ENCODE results near the gene MUC3A.
"Not testable (repeated sequence)": the region's sequence is repeated elsewhere in the genome, so short reads cannot be mapped to it uniquely, and the experiment has no call there.

The MUC3A gene

DNA sequence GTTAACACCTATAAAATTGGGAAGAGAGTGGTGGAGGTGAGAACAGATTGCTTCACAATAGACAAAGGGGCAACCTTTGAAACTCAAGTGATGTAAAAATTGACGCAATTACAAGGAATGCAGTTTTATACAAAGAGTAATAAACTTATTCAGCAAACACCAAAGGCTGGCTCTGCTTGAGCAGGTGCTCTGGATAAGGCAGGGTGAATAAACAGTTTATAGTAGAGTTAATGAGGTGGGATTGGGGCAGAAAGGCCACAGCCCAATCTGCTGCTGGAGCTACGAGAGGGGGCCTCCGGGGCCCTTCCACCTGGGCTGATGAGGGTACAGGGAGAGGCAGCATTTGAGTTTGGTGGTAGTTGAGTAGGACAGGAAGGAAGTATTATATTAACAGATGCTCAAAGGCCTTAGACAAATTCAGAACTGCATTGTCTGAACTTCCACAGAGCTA lies 26.1 kb downstream of the MUC3A start:
- no peak for DNase-seq

DNA sequence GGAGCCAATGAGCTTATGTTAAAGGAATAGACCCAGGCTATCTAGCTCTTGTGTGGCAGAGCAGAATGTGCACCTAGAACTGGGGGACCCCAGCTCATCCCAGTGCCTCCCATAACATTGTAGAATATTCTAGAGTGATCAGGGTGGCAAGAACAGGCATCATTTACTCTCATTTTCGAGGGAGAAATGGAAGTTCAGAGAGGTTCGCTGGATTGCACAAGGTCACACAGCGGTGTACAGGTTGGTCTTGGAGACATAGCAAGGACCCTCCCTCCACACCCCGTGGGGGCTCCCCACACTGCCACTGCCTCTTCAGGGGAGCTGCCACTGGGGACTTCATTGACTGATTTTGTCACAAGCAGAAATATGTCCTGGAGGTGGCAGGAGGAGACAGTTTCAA lies 29.0 kb downstream of the MUC3A start:
- no peak for DNase-seq

DNA sequence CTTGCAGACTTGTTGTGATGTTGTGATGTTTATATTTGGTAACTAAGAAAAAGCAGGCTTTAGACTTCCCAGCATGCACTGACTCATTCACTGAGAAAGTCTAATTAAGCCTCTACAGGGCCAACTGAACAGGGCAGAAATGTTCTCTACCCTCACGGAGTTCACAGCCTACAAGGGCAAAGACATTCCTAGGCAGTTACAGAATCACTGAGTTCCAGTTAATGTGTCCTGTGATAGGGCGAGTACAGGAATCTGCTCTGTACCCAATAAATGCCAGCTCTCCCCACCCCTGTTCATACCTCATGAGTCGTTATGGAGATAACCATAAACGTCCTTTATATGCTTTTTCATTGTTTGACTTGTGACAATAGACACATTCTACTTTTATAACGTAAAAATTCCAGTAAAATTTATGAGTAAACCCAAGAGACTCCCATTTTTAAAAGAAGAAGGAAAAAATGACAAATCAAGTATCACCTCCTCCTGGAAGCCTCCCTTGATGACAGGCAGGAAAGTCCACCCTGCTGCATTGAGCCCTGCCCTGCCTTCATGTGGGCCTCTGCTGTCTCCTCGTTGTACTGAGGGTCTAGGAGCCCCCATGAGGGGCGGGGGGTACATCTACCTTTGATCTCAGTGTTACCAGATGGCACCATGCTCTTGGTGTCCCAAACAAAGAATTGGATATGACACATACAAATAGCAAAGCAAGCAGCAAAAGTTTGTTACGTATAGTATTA lies 34.3 kb downstream of the MUC3A start:
- DNase-seq, result no peak

DNA sequence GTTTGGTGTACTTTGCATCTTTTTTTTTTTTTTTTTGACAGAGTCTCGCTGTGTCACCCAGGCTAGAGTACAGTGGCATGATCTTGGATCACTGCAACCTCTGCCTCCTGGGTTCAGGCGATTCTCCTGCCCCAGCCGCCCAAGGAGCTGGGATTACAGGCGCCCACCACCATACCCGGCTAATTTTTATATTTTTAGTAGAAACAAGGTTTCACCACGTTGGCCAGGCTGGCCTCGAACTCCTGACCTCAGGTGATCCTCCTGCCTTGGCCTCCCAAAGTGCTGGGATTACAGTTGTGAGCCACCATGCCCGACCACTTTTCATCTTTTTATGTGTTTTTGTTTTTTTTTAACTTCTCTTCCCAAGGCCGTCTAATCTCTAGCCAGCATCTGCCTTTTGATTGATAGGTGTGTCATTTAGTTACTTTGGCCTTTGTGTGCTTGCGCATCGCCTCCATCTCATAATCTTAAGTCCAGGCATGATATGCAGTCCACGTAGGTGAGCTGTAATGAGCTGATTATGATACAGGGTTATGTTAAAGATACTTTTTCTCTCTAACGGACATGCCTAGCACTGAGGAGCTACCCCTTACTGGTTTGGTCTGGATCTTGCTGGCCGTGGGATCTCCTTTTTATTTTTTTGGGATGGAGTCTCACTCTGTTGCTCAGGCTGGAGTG lies 35.0 kb downstream of the MUC3A start:
- not testable (repeated sequence) for DNase-seq

DNA sequence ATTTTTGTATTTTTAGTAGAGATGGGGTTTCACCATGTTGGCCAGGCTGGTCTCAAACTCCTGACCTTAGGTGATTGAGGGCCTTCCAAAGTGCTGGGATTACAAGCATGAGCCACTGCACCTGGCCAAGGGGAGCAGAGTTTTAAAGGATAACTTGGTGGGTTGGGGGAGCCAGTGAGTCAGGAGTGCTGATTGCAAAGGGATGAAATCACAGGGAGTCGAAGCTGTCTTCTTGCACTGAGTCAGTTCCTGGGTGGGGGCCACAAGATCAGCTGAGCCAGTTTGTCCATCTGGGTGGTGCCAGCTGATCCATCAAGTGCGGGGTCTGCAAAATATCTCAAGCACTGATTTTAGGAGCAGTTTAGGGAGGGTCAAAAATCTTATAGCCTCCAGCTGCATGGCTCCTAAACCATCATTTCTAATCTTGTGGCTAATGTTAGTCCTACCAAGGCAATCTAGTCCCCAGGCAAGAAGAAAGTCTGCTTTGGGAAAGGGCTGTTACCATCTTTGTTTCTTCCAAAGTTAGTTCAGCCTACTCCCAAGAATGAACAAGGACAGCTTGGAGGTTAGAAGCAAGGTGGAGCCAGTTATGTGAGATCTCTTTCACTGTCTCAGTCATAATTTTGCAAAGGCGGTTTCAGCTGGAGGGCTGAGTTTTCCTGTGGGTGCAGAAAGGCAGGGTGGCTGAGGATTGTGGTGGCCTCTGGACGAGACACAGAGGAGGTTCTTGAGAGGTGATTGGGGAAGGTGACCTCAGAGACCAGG lies 35.9 kb downstream of the MUC3A start:
- not testable (repeated sequence) for DNase-seq

DNA sequence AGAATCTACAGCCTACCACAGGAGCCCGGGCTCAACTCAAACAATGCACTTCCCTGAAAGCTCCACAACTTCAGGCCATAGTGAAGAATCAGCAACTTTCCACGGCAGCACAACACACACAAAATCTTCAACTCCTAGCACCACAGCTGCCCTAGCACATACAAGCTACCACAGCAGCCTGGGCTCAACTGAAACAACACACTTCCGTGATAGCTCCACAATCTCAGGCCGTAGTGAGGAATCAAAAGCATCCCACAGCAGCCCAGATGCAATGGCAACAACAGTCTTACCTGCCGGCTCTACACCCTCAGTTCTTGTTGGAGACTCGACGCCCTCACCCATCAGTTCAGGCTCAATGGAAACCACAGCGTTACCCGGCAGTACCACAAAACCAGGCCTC lies 42.3 kb downstream of the MUC3A start:
- DNase-seq, result no peak

DNA sequence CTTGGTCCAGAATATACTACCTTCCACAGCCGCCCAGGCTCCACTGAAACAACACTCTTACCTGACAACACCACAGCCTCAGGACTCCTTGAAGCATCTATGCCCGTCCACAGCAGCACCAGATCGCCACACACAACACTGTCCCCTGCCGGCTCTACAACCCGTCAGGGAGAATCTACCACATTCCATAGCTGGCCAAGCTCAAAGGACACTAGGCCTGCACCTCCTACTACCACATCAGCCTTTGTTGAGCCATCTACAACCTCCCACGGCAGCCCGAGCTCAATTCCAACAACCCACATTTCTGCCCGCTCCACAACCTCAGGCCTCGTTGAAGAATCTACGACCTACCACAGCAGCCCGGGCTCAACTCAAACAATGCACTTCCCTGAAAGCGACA lies 42.9 kb downstream of the MUC3A start:
- DNase-seq, result not testable (repeated sequence)

DNA sequence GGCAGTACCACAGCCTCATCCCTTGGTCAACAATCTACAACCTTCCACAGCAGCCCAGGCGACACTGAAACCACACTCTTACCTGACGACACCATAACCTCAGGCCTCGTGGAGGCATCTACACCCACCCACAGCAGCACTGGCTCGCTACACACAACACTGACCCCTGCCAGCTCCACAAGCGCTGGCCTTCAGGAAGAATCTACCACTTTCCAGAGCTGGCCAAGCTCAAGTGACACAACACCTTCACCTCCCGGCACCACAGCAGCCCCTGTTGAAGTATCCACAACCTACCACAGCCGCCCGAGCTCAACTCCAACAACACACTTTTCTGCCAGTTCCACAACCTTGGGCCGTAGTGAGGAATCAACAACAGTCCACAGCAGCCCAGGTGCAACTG lies 45.3 kb downstream of the MUC3A start:
- DNase-seq, result not testable (repeated sequence)

DNA sequence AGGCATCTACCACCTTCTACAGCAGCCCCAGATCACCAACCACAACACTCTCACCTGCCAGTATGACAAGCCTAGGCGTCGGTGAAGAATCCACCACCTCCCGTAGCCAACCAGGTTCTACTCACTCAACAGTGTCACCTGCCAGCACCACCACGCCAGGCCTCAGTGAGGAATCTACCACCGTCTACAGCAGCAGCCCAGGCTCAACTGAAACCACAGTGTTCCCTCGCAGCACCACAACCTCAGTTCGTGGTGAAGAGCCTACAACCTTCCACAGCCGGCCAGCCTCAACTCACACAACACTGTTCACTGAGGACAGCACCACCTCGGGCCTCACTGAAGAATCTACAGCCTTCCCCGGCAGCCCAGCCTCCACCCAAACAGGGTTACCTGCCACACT lies 49.2 kb downstream of the MUC3A start:
- DNase-seq, result not testable (repeated sequence)

DNA sequence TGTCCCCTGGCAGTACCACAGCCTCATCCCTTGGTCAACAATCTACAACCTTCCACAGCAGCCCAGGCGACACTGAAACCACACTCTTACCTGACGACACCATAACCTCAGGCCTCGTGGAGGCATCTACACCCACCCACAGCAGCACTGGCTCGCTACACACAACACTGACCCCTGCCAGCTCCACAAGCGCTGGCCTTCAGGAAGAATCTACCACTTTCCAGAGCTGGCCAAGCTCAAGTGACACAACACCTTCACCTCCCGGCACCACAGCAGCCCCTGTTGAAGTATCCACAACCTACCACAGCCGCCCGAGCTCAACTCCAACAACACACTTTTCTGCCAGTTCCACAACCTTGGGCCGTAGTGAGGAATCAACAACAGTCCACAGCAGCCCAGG lies 50.0 kb downstream of the MUC3A start:
- DNase-seq, result not testable (repeated sequence)

DNA sequence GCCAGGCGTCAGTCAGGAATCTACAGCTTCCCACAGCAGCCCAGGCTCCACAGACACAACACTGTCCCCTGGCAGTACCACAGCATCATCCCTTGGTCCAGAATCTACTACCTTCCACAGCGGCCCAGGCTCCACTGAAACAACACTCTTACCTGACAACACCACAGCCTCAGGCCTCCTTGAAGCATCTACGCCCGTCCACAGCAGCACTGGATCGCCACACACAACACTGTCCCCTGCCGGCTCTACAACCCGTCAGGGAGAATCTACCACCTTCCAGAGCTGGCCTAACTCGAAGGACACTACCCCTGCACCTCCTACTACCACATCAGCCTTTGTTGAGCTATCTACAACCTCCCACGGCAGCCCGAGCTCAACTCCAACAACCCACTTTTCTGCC lies 50.7 kb downstream of the MUC3A start:
- DNase-seq, result not testable (repeated sequence)

DNA sequence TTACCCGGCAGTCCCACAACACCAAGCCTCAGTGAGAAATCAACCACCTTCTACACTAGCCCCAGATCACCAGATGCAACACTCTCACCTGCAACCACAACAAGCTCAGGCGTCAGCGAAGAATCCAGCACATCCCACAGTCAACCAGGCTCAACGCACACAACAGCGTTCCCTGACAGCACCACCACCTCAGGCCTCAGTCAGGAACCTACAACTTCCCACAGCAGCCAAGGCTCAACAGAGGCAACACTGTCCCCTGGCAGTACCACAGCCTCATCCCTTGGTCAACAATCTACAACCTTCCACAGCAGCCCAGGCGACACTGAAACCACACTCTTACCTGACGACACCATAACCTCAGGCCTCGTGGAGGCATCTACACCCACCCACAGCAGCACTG lies 53.0 kb downstream of the MUC3A start:
- DNase-seq, result not testable (repeated sequence)

DNA sequence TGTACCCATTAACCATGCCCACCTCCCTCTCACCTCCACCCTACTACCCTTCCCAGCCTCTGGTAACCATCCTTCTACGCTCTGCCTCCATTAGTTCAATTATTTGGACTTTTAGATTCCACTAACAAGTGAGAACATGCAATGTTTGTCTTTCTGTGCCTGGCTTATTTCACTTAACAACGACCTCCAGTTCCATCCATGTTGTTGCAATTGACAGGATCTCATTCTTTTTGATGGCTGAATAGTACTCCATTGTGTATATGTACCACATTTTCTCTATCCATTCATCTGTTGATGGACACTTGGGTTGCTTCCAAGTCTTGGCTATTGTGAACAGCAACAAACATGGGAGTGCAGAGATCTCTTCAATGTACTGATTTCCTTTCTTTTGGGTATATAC lies 58.0 kb downstream of the MUC3A start:
- not testable (repeated sequence) for DNase-seq

DNA sequence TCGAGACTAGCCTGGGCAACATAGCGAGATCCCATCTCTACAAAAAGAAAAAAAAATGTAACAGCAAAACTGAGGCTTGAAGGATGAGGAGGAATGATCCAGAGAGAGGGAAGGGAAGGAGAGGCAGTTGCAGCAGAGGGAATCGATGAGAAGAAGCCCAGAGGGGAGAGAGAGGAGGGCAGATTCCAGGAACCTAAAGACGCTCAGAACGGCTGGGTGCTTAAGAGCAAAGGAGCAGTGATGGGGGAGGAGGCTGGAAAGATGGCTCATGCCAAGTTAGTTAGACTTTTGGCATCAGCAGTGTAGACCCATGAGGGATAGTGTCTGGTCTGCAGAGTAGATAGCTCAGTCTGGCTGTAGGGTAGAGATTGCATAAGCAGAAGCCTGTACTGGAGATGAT lies 60.3 kb downstream of the MUC3A start:
- no peak for DNase-seq

DNA sequence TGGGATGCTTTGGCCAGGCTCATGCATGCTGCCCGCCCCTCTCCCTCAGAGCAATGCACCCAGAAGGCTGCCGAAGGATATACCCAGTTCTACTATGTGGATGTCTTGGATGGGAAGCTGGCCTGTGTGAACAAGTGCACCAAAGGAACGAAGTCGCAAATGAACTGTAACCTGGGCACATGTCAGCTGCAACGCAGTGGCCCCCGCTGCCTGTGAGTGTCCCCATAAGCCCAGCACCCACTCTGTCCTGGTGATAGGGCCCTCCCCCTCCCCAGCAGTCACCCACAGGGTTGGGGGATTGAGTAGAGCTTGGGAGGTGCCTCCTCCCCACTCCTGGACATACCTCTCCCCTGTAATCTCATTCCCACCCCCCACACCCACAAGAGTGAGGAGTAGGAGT lies 63.6 kb downstream of the MUC3A start:
- no peak for DNase-seq

DNA sequence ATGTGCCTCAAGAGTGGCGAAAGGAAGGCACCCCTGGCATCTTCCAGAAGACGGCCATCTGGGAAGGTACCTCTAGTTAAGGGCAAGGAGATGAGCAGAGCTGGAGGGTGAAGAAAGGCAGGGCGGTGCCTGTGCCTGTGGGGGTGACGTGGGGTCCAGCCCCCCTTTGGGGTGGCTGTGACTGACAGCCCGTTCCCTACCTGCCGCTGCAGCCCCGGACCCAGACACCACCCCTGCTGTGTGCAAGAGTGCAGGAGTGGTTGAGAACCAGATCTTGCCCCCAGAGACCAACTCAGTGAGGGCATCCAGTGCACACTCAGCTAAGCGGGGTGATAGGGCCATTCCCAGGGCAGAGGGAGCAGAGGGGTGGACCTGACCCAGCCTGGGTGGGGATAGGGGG lies 66.3 kb downstream of the MUC3A start:
- DNase-seq, result no peak

DNA sequence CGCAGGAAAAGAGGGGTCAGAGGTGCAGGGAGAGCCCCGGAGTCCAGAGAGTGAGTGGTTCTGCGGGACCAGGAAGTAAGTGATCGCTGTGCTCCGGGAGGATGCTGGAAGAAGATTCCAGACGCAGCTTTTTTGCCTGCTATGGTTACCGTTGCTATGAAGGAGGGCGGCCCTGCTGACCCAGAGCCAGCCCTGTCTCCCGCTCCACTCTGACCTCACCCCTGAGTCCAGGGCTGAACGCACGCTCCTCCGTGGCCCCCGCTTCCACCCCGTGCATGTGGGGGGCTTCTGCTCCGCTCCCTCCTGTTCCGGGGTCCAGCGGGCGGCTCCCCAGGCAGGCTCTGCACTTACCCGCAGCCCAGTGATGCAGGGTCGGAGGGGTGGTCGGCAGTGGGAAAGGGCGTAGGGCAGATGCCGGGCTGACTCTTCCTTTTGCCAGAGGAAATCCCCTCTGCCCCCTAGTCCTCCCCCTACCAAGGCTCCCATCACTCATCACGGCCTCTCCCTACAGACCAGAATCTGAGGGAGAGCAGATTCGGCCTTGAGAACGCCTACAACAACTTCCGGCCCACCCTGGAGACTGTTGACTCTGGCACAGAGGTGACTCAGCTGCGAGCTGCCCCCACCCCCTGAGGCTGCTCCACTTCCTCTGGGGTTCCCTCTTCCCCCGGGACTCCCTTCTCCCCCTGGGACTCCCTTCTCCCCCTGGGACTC lies 67.9 kb downstream of the MUC3A start:
- peak; percentile 89 to 92 for DNase-seq
